A549 (cell line): ENCODE measurements around the gene MAVS. TPM values are rescaled to one million over a fixed set of nuclear protein-coding genes. Genes with fewer than 3 reads are reported as not detected.

ENCODE experiments used
- ATAC-seq, 2 experiments: fragments of 200-7000 bp in 1 of 2; fragments of >200 bp in 1 of 2; cut with Nextera tagmentation in 1 of 2; cut with Tn5 transposase in 1 of 2; 3 replicates each; pipeline versions ENCODE4 v1.8.0 to v1.9.1; 2018 to 2020; ENCODE audit warnings: mild to moderate bottlenecking in 1 of 2, moderate library complexity in 1 of 2
- CTCF ChIA-PET: fragments of 300-600 bp; sonication (Branson Sonifier 250); formaldehyde crosslinking; extraction: SDS; loops from one replicate; lab custom pipeline; 2021; ENCODE audit warnings: antibody characterized with exemption, inconsistent platforms; lab: Yijun Ruan, JAX
- POLR2A ChIA-PET: fragments of 350-600 bp; formaldehyde crosslinking; extraction: SDS; loops from one replicate; lab custom pipeline; 2021; ENCODE audit warnings: antibody characterized with exemption, inconsistent platforms; lab: Yijun Ruan, JAX
- DNase-seq, 2 experiments: peaks; one replicate each; pipeline versions ENCODE4 v3.0.0 to v3.0.0-alpha.2; 2011 to 2016; ENCODE audit warnings: low read depth in 1 of 2, low spot score in 1 of 2
- FAIRE-seq: peaks from 2 replicates; lab custom pipeline; 2011; peaks lifted over from hg19 to GRCh38; lab: Jason Lieb, UNC
- H3K27ac ChIP-seq, 2 experiments: fragments of >200 bp; sonication (Bioruptor Twin); formaldehyde crosslinking; 3 replicates each; pipeline ENCODE4 v1.5.1; 2016 to 2017
- H3K4me1 ChIP-seq: fragments of >200 bp; sonication (Bioruptor Twin); formaldehyde crosslinking; 3 replicates; pipeline ENCODE4 v1.6.1; 2016
- H3K4me2 ChIP-seq: fragments of >200 bp; sonication (Bioruptor Twin); formaldehyde crosslinking; 3 replicates; pipeline ENCODE4 v1.6.1; 2016
- H3K4me3 ChIP-seq: fragments of >200 bp; sonication (Bioruptor Twin); formaldehyde crosslinking; 3 replicates; pipeline ENCODE4 v1.5.1; 2016
- H3K9me3 ChIP-seq: fragments of >200 bp; sonication (Bioruptor Twin); formaldehyde crosslinking; 3 replicates; pipeline ENCODE4 v1.6.1; 2016
- BCL3 ChIP-seq: fragments of >200 bp; sonication (Bioruptor Twin); formaldehyde crosslinking; IDR thresholded peaks from 3 replicates; pipeline ENCODE4 v1.6.1; 2016
- CBX2 ChIP-seq: fragments of 200-600 bp; sonication (generic); IDR thresholded peaks from 2 replicates; pipeline ENCODE4 v1.6.1; 2016; ENCODE audit warnings: low read depth, mild to moderate bottlenecking, borderline replicate concordance
- CEBPB ChIP-seq, 2 experiments: fragments of >200 bp in 1 of 2; sonication (Bioruptor Twin) in 1 of 2; formaldehyde crosslinking in 1 of 2; IDR thresholded peaks; 2 replicates each; pipeline ENCODE4 v1.6.1; 2012 to 2016
- CHD4 ChIP-seq: fragments of 200-600 bp; sonication (generic); IDR thresholded peaks from 2 replicates; pipeline ENCODE4 v1.6.1; 2016; ENCODE audit warnings: antibody characterized with exemption, mild to moderate bottlenecking, borderline replicate concordance
- E2F6 ChIP-seq: IDR thresholded peaks from 2 replicates; pipeline ENCODE4 v1.6.1; 2012; ENCODE audit warnings: low read depth, borderline replicate concordance
- EHMT2 ChIP-seq: fragments of 200-600 bp; sonication (generic); IDR thresholded peaks from 2 replicates; pipeline ENCODE4 v1.6.1; 2016; ENCODE audit warnings: antibody characterized with exemption, low read depth, mild to moderate bottlenecking, moderate library complexity
- ELK1 ChIP-seq: fragments of 150-350 bp; IDR thresholded peaks from 2 replicates; pipeline ENCODE4 v1.6.1; 2014; ENCODE audit warnings: low read depth, mild to moderate bottlenecking, low read length
- FOSL2 ChIP-seq, 2 experiments: fragments of 450-650 bp in 1 of 2; fragments of >200 bp in 1 of 2; sonication (Bioruptor Twin) in 1 of 2; formaldehyde crosslinking; IDR thresholded peaks; 2 replicates each; pipeline versions ENCODE4 v1.5.0 to v1.6.1; 2016 to 2020; ENCODE audit warnings: mild to moderate bottlenecking in 1 of 2, moderate library complexity in 1 of 2
- FOXS1 ChIP-seq: fragments of 250-450 bp; sonication (Bioruptor Pico); IDR thresholded peaks from 2 replicates; pipeline ENCODE4 v1.5.0; 2020; ENCODE audit warnings: mild to moderate bottlenecking, moderate library complexity
- GATA3 ChIP-seq: IDR thresholded peaks from 2 replicates; pipeline ENCODE4 v1.6.1; 2012; ENCODE audit warnings: borderline replicate concordance
- HDAC2 ChIP-seq: fragments of 200-600 bp; sonication (generic); IDR thresholded peaks from 2 replicates; pipeline ENCODE4 v1.6.1; 2016
- HEYL ChIP-seq: fragments of 250-450 bp; sonication (Bioruptor Pico); IDR thresholded peaks from 2 replicates; pipeline ENCODE4 v1.8.0; 2021; ENCODE audit warnings: mild to moderate bottlenecking, moderate library complexity
- HOXB5 ChIP-seq: fragments of 250-450 bp; sonication (Bioruptor Pico); IDR thresholded peaks from 2 replicates; pipeline ENCODE4 v1.5.0; 2020; ENCODE audit warnings: mild to moderate bottlenecking, moderate library complexity
- JUNB ChIP-seq: fragments of >200 bp; sonication (Bioruptor Twin); formaldehyde crosslinking; IDR thresholded peaks from 2 replicates; pipeline ENCODE4 v1.6.1; 2016
- KDM1A ChIP-seq: fragments of 200-600 bp; sonication (generic); IDR thresholded peaks from 2 replicates; pipeline ENCODE4 v1.6.1; 2016; ENCODE audit warnings: low read depth, mild to moderate bottlenecking
- KDM5A ChIP-seq: fragments of 200-600 bp; sonication (generic); IDR thresholded peaks from 2 replicates; pipeline ENCODE4 v1.6.1; 2016; ENCODE audit warnings: antibody characterized with exemption, mild to moderate bottlenecking
- MAZ ChIP-seq: fragments of 150-350 bp; IDR thresholded peaks from 2 replicates; pipeline ENCODE4 v1.6.1; 2014; ENCODE audit warnings: antibody characterized with exemption, low read depth, low read length, borderline replicate concordance
- MYC ChIP-seq: IDR thresholded peaks from 2 replicates; pipeline ENCODE4 v1.6.1; 2012; ENCODE audit warnings: mild to moderate bottlenecking, inconsistent platforms, low read length, improper control_type of control experiment, borderline replicate concordance
- NR3C1 ChIP-seq: fragments of >200 bp; sonication (Bioruptor Twin); formaldehyde crosslinking; IDR thresholded peaks from 3 replicates; pipeline ENCODE4 v1.6.1; 2017
- PBX3 ChIP-seq: IDR thresholded peaks from 2 replicates; pipeline ENCODE4 v1.6.1; 2012
- PHF8 ChIP-seq: fragments of 200-600 bp; sonication (generic); IDR thresholded peaks from 2 replicates; pipeline ENCODE4 v1.6.1; 2016; ENCODE audit warnings: low read depth, mild to moderate bottlenecking, antibody characterized with exemption, moderate library complexity, borderline replicate concordance
- RARB ChIP-seq: fragments of 250-450 bp; sonication (Bioruptor Pico); IDR thresholded peaks from 2 replicates; pipeline ENCODE4 v1.8.0; 2021; ENCODE audit warnings: mild to moderate bottlenecking, moderate library complexity
- RCOR1 ChIP-seq: fragments of 150-350 bp; IDR thresholded peaks from 2 replicates; pipeline ENCODE4 v1.6.1; 2014; ENCODE audit warnings: antibody characterized with exemption, low read length, low read depth
- REST ChIP-seq: fragments of 200-600 bp; sonication (generic); IDR thresholded peaks from 2 replicates; pipeline ENCODE4 v1.6.1; 2016; ENCODE audit warnings: antibody characterized with exemption, mild to moderate bottlenecking, moderate library complexity
- SREBF2 ChIP-seq: fragments of 450-650 bp; IDR thresholded peaks from 2 replicates; pipeline ENCODE4 v1.6.1; 2014; ENCODE audit warnings: mild to moderate bottlenecking, moderate library complexity
- TFCP2L1 ChIP-seq: fragments of 250-450 bp; sonication (Bioruptor Pico); IDR thresholded peaks from 2 replicates; pipeline ENCODE4 v1.5.0; 2021; ENCODE audit warnings: mild to moderate bottlenecking
- TP53 ChIP-seq: fragments of 250-450 bp; sonication (Bioruptor Pico); IDR thresholded peaks from 2 replicates; pipeline ENCODE4 v1.5.0; 2021; ENCODE audit warnings: mild to moderate bottlenecking, moderate library complexity
- ZC3H11A ChIP-seq: fragments of 450-650 bp; IDR thresholded peaks from 2 replicates; pipeline ENCODE4 v1.6.1; 2014; ENCODE audit warnings: antibody characterized with exemption, mild to moderate bottlenecking
- ZSCAN20 ChIP-seq: fragments of 250-450 bp; sonication (Bioruptor Pico); IDR thresholded peaks from 2 replicates; pipeline ENCODE4 v1.8.0; 2022; ENCODE audit warnings: mild to moderate bottlenecking, moderate library complexity
- WGBS: methylation state at CpG from one replicate; pipeline ENCODE4 v1.1.6; 2017; ENCODE audit errors: missing lambda C conversion rate; 5-methylcytosine and 5-hydroxymethylcytosine counted together
- polyA plus RNA-seq, 4 experiments: library from polyadenylated mRNA; depleted of rRNA in 3 of 4; stranded (reverse); fragments of >200 nt; fragmentation: RNase III in 1 of 4; extraction: RNeasy Plus Mini Kit Qiagen cat#74134 plus additional on column Dnase treatment in 1 of 4; gene quantifications; 2 replicates in 3 of 4; 3 replicates in 1 of 4; pipeline ENCODE4 v1.2.3, GENCODE V29; 2011 to 2017
- TF ChIP-seq, protein P1 (sequence below): fragments of 250-450 bp; sonication (Bioruptor Pico); IDR thresholded peaks from 2 replicates; pipeline ENCODE4 v1.5.0; 2020; ENCODE audit warnings: low read depth, mild to moderate bottlenecking, moderate library complexity

The MAVS gene
- polyA plus RNA-seq, 2 of the 4 experiments (the other 2 are of a cell fraction) = 18.9 to 31.0 TPM

- ATAC-seq = no peak
- Histone ChIP-seq H3K4me2 (no peak overlapping the region), H3K9me3 (peaks cover 6% of the 10 kb centered on the region), H3K27ac (no peak overlapping the region), H3K4me1 (no peaks in the 10 kb centered on the region), H3K4me3 (no peak overlapping the region)
- DNase-seq = no peak
- WGBS = 94% methylated on average over 7 of the region's 7 CpGs
- FAIRE-seq = no peak
- CTCF ChIA-PET = interaction anchor here (1.3 to 3.9 kb wide), 5 partner anchors 11 to 231 kb away, joined by 3 to 12 read pairs (median 3); partner anchors contain the start of gene CENPB
- POLR2A ChIA-PET = no interaction called here
- no peak for TF ChIP-seq CEBPB (IDR thresholded peaks at IDR 0.05)
Observed at GRCh38 chr20:3861191-3861590, 14.6 kb downstream of the MAVS start.

DNA sequence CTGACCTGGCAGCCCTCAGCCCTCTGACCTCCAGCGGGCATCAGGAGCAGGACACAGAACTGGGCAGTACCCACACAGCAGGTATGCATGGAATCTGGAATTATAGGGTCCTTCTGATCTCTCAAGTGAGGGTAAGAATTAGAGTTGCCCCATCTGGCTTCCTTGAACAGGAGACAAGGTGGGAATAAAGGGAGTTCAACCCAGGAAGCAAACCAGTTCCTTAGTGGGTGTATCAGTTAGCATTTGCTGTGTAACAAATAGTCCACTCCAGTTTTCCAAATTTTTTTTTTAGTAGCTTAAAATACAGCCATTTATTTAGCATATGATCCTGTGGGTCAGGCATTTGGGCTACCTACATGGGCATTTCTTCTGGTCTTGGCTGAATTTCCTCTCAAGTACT lies 15.7 kb downstream of the MAVS start:
- no peak for ATAC-seq
- WGBS = 83% methylated on average over 1 of the region's 1 CpG
- CTCF ChIA-PET = interaction anchor here (0.6 to 3.9 kb wide), 8 partner anchors 10 to 230 kb away, joined by 3 to 12 read pairs (median 3); partner anchors contain the start of gene CENPB
- Histone ChIP-seq H3K4me1 (no peaks in the 10 kb centered on the region), H3K9me3 (peaks cover 6% of the 10 kb centered on the region), H3K4me3 (no peak overlapping the region), H3K27ac (no peak overlapping the region), H3K4me2 (no peak overlapping the region)
- POLR2A ChIA-PET = no interaction called here
- no peak for FAIRE-seq
- DNase-seq = no peak
- TF ChIP-seq REST (no peak), HOXB5 (CRISPR knock-in tag) (no peak), PBX3 (no peak), RCOR1 (0 out of 2 replicates have a peak, but pooled peaks have one; percentile 6), CBX2 (no peak), HDAC2 (peak; percentile 73; the same call in 1 of the 2 replicates), SREBF2 (no peak), FOSL2 (IDR thresholded peaks at IDR 0.05) (no peak), FOSL2 (CRISPR knock-in tag; IDR thresholded peaks at IDR 0.05) (no peak), MYC (no peak), CHD4 (peak; percentile 88), KDM5A (no peak), KDM1A (peak; percentile 88; the same call in 1 of the 2 replicates), BCL3 (no peak), ZSCAN20 (CRISPR knock-in tag) (no peak), EHMT2 (no peak), NR3C1 (no peak), HEYL (CRISPR knock-in tag) (no peak), MAZ (no peak), TP53 (CRISPR knock-in tag) (no peak), JUNB (no peak), CEBPB (IDR thresholded peaks at IDR 0.05) (no peak), ZC3H11A (no peak), TFCP2L1 (CRISPR knock-in tag) (no peak), GATA3 (no peak), RARB (CRISPR knock-in tag) (no peak), PHF8 (no peak), ELK1 (no peak), FOXS1 (CRISPR knock-in tag) (no peak), E2F6 (no peak)
- TF ChIP-seq, protein P1, sequence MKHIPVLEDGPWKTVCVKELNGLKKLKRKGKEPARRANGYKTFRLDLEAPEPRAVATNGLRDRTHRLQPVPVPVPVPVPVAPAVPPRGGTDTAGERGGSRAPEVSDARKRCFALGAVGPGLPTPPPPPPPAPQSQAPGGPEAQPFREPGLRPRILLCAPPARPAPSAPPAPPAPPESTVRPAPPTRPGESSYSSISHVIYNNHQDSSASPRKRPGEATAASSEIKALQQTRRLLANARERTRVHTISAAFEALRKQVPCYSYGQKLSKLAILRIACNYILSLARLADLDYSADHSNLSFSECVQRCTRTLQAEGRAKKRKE (CRISPR knock-in tag) = no peak
